Neural crest cell (in vitro differentiated cells): Measurements from ENCODE around the gene ZFYVE19. TPM values are rescaled to one million over a fixed set of nuclear protein-coding genes. Genes with fewer than 3 reads are reported as not detected.

Experiments used
- DNase-seq: peaks from one replicate; pipeline ENCODE4 v3.0.0; 2021; ENCODE audit warnings: low read depth, mixed read lengths, low spot score
- H3K27ac Mint-ChIP-seq: one replicate; pipeline ENCODE4 v1.8.0; 2021; ENCODE audit warnings: mild to moderate bottlenecking, mixed read lengths; ENCODE audit not compliant: unreplicated experiment
- H3K27me3 Mint-ChIP-seq: 2 replicates; pipeline ENCODE4 v1.8.0; 2021; ENCODE audit warnings: low read depth, mild to moderate bottlenecking, mixed read lengths
- H3K36me3 Mint-ChIP-seq: 2 replicates; pipeline ENCODE4 v1.8.0; 2021; ENCODE audit warnings: low read depth, mild to moderate bottlenecking, mixed read lengths
- H3K4me1 Mint-ChIP-seq: 2 replicates; pipeline ENCODE4 v1.8.0; 2021; ENCODE audit warnings: mixed read lengths
- H3K4me3 Mint-ChIP-seq: one replicate; pipeline ENCODE4 v1.8.0; 2021; ENCODE audit warnings: mild to moderate bottlenecking, mixed read lengths
- H3K9me3 Mint-ChIP-seq: 2 replicates; pipeline ENCODE4 v1.8.0; 2021; ENCODE audit warnings: mixed read lengths
- CTCF ChIP-seq: fragments of 200-600 bp; sonication (generic); conservative IDR thresholded peaks from 2 replicates; pipeline ENCODE4 v1.5.0; 2021; ENCODE audit warnings: antibody characterized with exemption, mild to moderate bottlenecking
- total RNA-seq: library from RNA; stranded (reverse); gene quantifications from 2 replicates; pipeline ENCODE4 v1.2.1, GENCODE V29; 2021

Gene ZFYVE19
- total RNA-seq, 1 donor from 2014 or later, result 24.2 TPM

GRCh38 chr15:40807888-40808461 lies 1.1 kb downstream of the ZFYVE19 start:
- no peaks in the 10 kb centered on the region for H3K27me3 Mint-ChIP-seq
- peaks cover 23% of the 10 kb centered on the region for H3K4me1 Mint-ChIP-seq
- no peaks in the 10 kb centered on the region for H3K36me3 Mint-ChIP-seq
- peak overlapping the region; percentile 68 for H3K27ac Mint-ChIP-seq
- no peak for TF ChIP-seq CTCF
- peak overlapping the region; percentile 93 for H3K4me3 Mint-ChIP-seq
- no peaks in the 10 kb centered on the region for H3K9me3 Mint-ChIP-seq
- DNase-seq, result no peak

DNA sequence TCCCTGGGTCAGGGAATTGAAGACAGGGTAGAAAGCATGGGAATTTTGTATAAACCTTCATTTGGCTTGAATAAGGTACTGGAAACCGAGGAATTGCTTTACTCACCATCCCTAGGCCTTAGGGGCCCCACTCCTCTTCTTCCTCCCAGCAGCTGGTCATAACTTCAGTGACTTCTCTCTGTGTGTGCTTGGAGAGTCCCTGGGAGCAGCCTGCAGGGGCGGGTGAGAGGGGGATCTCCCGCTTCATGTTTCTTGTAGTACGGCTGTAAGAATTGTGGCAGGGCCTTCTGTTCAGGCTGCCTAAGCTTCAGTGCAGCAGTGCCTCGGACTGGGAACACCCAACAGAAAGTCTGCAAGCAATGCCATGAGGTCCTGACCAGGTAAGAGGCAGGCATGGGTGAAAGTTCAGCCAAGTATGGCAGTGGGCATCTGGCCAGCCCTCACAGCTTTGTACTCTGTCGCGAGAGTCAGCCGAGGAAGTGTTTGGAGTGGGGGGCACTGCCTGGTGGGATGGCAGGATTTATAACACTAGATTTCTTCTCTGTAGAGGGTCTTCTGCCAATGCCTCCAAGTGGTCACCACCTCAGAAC lies 2.1 kb downstream of the ZFYVE19 start:
- DNase-seq, result no peak
- Mint-ChIP-seq H3K27me3 (no peaks in the 10 kb centered on the region), H3K9me3 (no peaks in the 10 kb centered on the region), H3K27ac (no peak overlapping the region), H3K36me3 (no peaks in the 10 kb centered on the region), H3K4me3 (peak overlapping the region; percentile 93), H3K4me1 (peaks cover 23% of the 10 kb centered on the region)
- no peak for TF ChIP-seq CTCF

- Mint-ChIP-seq H3K27me3 (no peaks in the 10 kb centered on the region), H3K4me1 (peaks cover 9% of the 10 kb centered on the region), H3K36me3 (no peaks in the 10 kb centered on the region), H3K4me3 (no peak overlapping the region), H3K27ac (peak overlapping the region; percentile 71), H3K9me3 (no peaks in the 10 kb centered on the region)
- DNase-seq, result no peak
- TF ChIP-seq CTCF, result no peak
Observed at GRCh38 chr15:40812721-40813425, 6.0 kb downstream of the ZFYVE19 start.

DNA sequence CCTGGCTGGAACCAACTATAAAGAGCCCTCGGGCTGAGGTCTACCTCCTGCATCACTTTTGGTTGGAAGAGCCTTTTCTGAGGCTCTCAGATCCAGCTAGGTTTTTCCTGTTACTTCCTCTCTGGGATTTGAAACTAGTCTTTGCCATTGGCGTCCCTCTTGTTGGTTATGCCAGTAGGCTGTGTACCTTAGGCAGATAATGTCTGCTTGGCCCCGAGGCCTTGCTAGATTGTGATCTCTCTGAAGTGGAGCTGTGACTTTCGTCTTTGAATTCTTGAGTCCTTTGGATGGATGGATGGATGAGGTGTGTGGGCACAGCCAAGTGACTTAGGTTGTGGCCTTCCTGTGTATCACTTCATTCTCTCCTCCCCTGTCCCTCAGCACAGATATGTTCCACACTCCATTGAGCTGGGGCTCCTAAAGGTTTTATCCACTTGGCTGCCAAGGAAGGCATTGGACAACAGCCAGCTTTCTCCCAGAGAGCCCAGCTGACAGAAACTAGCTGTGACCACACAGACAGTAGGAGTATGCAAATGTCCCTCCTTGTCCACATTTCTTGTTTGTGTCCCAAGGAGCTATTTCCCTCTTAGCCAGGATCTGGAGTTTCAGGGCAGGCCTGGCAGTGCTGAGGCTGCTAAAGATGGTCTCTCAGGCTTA lies 8.3 kb downstream of the ZFYVE19 start:
- H3K4me1 Mint-ChIP-seq, result no peaks in the 10 kb centered on the region
- TF ChIP-seq CTCF, result no peak
- no peaks in the 10 kb centered on the region for H3K9me3 Mint-ChIP-seq
- H3K36me3 Mint-ChIP-seq, result no peaks in the 10 kb centered on the region
- DNase-seq, result no peak
- H3K27me3 Mint-ChIP-seq, result peaks cover 5% of the 10 kb centered on the region
- no peak overlapping the region for H3K27ac Mint-ChIP-seq
- H3K4me3 Mint-ChIP-seq, result peak overlapping the region; percentile 10

- no peak for DNase-seq
- no peak for TF ChIP-seq CTCF
- Mint-ChIP-seq H3K4me1 (no peaks in the 10 kb centered on the region), H3K36me3 (no peaks in the 10 kb centered on the region), H3K27ac (no peak overlapping the region), H3K9me3 (no peaks in the 10 kb centered on the region), H3K4me3 (no peak overlapping the region), H3K27me3 (peaks cover 5% of the 10 kb centered on the region)
Observed at GRCh38 chr15:40819048-40819447, 12.2 kb downstream of the ZFYVE19 start.
